ENCODE measurements around the gene TAS2R31. TPM values are rescaled to one million over a fixed set of nuclear protein-coding genes. Genes with fewer than 3 reads are reported as not detected.
A peak's percentile ranks its signal among the peaks of the same experiment; 100 is the strongest.

The TAS2R31 gene
- total and polyA plus RNA-seq, 2 of the 13 experiments (the other 11 are each of a cell fraction or from before 2014, with no cell fraction given), result 0.96 to 6.5 TPM

DNA sequence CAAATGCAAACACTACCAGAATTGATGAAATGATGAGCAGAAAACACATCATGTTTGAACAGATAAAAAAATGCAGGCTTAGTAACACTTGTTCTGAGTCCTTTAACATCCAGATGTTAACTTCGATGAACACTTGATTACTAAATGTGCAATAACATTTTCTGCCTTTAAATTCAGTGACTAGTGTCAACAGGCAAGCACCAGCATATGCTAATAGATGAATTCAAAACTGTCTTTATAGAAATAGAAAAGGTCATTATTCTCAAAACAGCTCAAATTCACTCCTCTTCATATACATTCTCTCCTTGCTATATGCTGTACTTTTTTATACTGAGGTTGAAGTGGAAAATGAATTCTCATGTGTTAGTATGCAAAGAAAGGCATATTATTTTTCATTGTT, 8.7 kb downstream of the TAS2R31 start, which contains the start of gene TAS2R19:
Gene TAS2R19 (minus strand): TSS at position 101 of the 400 bp plus-strand sequence. CDS start 49 bp downstream, at position 52.
- no peaks in the 10 kb centered on the region for H4K20me1 ChIP-seq (ENCODE audit: insufficient read depth, low read length)
- BruUV-seq (replicated peaks), result no TSS peak
- ChIA-PET POLR2A (interaction anchor here (1.3 kb wide), 1 partner anchor 149 kb away, joined by 3 read pairs; the partner anchor contains the start of gene SMIM10L1), CTCF (ENCODE audit: low intra/inter-chr PET ratio, low total read pairs) (no interaction called here)
- ATAC-seq (no peak), DNase-seq (ENCODE audit: low spot score) (no peak), FAIRE-seq (no peak)
- no peak within 1 kb of the TSS for H3K4me2 ChIP-seq (ENCODE audit: low read depth, low read length)
- no peak within 1 kb of the TSS for H3K9ac ChIP-seq (ENCODE audit: insufficient read depth, low read depth, low read length)
- intact Hi-C loops (cut with micrococcal nuclease; ENCODE audit: unreplicated experiment) (no loop called here), in situ Hi-C loops (cut with HindIII; ENCODE audit: extremely low pct_ligation_motif_present, low pct_unique_long_range_greater_than_20kb) (no loop called here)
- TF ChIP-seq GLI4 (CRISPR knock-in tag; IDR thresholded peaks at IDR 0.05; ENCODE audit: borderline replicate concordance), result no peak
- TF ChIP-seq SP5 (CRISPR knock-in tag; IDR thresholded peaks at IDR 0.05; ENCODE audit: borderline replicate concordance, low read depth), result no peak
- peak within 1 kb of the TSS; percentile 29 for H3K27ac ChIP-seq (ENCODE audit: extremely low read length, insufficient read depth, low read length)
- H3K36me3 ChIP-seq (replicated peaks in 1 of 2; ENCODE audit: control insufficient read depth in 1 of 2, insufficient read depth in 2 of 2, low read length in 2 of 2), result peaks cover 0 to 6% of the 10 kb centered on the region in 2 experiments; a peak in 1 of 5 replicates
- 100% methylated on average over 1 of the region's 1 CpG for WGBS (ENCODE audit: low lambda C conversion rate)
- H3K4me3 ChIP-seq (replicated peaks in 1 of 3; ENCODE audit: insufficient read depth in 1 of 3, low read depth in 2 of 3, low read length in 3 of 3), result no peak within 1 kb of the TSS
- peaks cover 34% of the 10 kb centered on the region for H3K4me1 ChIP-seq (ENCODE audit: insufficient read depth, low read length)
- H3K27me3 ChIP-seq (ENCODE audit: control insufficient read depth in 1 of 2, insufficient read depth in 2 of 2, low read length in 2 of 2), result no peaks in the 10 kb centered on the region
- no peak within 1 kb of the TSS for H2AFZ ChIP-seq (ENCODE audit: low read length)
- no peaks in the 10 kb centered on the region for H3K9me3 ChIP-seq (ENCODE audit: low read length)
- no peaks in the 10 kb centered on the region for H3K79me2 ChIP-seq (ENCODE audit: insufficient read depth, low read length)

DNA sequence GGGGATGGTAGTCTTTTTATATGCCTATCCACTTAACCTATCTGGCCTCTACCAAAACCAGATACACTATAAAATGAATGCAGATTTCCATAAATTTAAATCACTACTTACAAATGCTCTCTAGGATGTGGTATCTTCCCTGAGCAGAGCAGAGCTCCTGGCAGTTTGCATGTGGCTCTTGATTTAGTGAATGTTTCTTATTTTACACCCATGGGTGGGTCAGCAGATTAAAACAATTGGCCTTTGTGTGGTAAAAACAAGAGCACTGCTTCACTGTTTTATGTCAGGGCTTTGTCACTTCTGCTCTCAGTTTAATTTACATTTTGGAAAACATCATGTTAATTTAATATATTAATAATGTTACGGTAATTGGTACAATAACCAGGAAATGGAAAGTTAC, 14.3 kb downstream of the TAS2R31 start:
- Histone ChIP-seq H4K20me1 (ENCODE audit: insufficient read depth, low read length) (no peaks in the 10 kb centered on the region), H2AFZ (ENCODE audit: low read length) (no peak overlapping the region), H3K27me3 (ENCODE audit: control insufficient read depth in 1 of 2, insufficient read depth in 2 of 2, low read length in 2 of 2) (no peaks in the 10 kb centered on the region), H3K4me2 (ENCODE audit: low read depth, low read length) (peak overlapping the region; percentile 61; the same call in 1 of the 2 replicates), H3K9me3 (ENCODE audit: low read length) (no peaks in the 10 kb centered on the region), H3K4me1 (ENCODE audit: insufficient read depth, low read length) (peaks cover 49% of the 10 kb centered on the region), H3K79me2 (ENCODE audit: insufficient read depth, low read length) (no peaks in the 10 kb centered on the region), H3K9ac (ENCODE audit: insufficient read depth, low read depth, low read length) (no peak overlapping the region), H3K4me3 (replicated peaks in 1 of 3; ENCODE audit: insufficient read depth in 1 of 3, low read depth in 2 of 3, low read length in 3 of 3) (no peak overlapping the region), H3K36me3 (replicated peaks in 1 of 2; ENCODE audit: control insufficient read depth in 1 of 2, insufficient read depth in 2 of 2, low read length in 2 of 2) (no peaks in the 10 kb centered on the region; a peak in 1 of 5 replicates), H3K27ac (ENCODE audit: extremely low read length, insufficient read depth, low read length) (peak overlapping the region; percentile 68)
- no peak for ATAC-seq
- DNase-seq (ENCODE audit: low spot score), result no peak
- no TSS peak for BruUV-seq (replicated peaks)
- ChIA-PET POLR2A (no interaction called here), CTCF (ENCODE audit: low intra/inter-chr PET ratio, low total read pairs) (no interaction called here)
- intact Hi-C loops (cut with micrococcal nuclease; ENCODE audit: unreplicated experiment) (no loop called here), in situ Hi-C loops (cut with HindIII; ENCODE audit: extremely low pct_ligation_motif_present, low pct_unique_long_range_greater_than_20kb) (loop anchor here (5.0 kb wide), 1 partner anchor 55 kb away; no protein-coding TSS in a partner anchor)
- no peak for TF ChIP-seq ZBTB2 (CRISPR knock-in tag; IDR thresholded peaks at IDR 0.05; ENCODE audit: low read depth)
- TF ChIP-seq, protein P1, sequence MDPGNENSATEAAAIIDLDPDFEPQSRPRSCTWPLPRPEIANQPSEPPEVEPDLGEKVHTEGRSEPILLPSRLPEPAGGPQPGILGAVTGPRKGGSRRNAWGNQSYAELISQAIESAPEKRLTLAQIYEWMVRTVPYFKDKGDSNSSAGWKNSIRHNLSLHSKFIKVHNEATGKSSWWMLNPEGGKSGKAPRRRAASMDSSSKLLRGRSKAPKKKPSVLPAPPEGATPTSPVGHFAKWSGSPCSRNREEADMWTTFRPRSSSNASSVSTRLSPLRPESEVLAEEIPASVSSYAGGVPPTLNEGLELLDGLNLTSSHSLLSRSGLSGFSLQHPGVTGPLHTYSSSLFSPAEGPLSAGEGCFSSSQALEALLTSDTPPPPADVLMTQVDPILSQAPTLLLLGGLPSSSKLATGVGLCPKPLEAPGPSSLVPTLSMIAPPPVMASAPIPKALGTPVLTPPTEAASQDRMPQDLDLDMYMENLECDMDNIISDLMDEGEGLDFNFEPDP (CRISPR knock-in tag; conservative IDR thresholded peaks at IDR 0.05), result no peak
- no peak for TF ChIP-seq ZNF10 (CRISPR knock-in tag; IDR thresholded peaks at IDR 0.05; ENCODE audit: borderline replicate concordance, low read depth)
- TF ChIP-seq SP5 (CRISPR knock-in tag; IDR thresholded peaks at IDR 0.05; ENCODE audit: borderline replicate concordance, low read depth), result no peak
- TF ChIP-seq ZNF496 (CRISPR knock-in tag; IDR thresholded peaks at IDR 0.05; ENCODE audit: insufficient replicate concordance), result no peak
- no peak for TF ChIP-seq TEAD3 (CRISPR knock-in tag; optimal IDR thresholded peaks at IDR 0.05; ENCODE audit: borderline replicate concordance)
- no peak for TF ChIP-seq KLF12 (CRISPR knock-in tag; IDR thresholded peaks at IDR 0.05; ENCODE audit: borderline replicate concordance)
- TF ChIP-seq CREM (IDR thresholded peaks at IDR 0.05), result no peak
- no peak for TF ChIP-seq CREM (CRISPR knock-in tag; IDR thresholded peaks at IDR 0.05)
- no peak for TF ChIP-seq ZNF746 (CRISPR knock-in tag; IDR thresholded peaks at IDR 0.05)
- TF ChIP-seq, protein P2, sequence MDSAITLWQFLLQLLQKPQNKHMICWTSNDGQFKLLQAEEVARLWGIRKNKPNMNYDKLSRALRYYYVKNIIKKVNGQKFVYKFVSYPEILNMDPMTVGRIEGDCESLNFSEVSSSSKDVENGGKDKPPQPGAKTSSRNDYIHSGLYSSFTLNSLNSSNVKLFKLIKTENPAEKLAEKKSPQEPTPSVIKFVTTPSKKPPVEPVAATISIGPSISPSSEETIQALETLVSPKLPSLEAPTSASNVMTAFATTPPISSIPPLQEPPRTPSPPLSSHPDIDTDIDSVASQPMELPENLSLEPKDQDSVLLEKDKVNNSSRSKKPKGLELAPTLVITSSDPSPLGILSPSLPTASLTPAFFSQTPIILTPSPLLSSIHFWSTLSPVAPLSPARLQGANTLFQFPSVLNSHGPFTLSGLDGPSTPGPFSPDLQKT (CRISPR knock-in tag; IDR thresholded peaks at IDR 0.05; ENCODE audit: borderline replicate concordance), result no peak
- no peak for TF ChIP-seq ESRRA (CRISPR knock-in tag; IDR thresholded peaks at IDR 0.05; ENCODE audit: low read depth)
- TF ChIP-seq FOXA3 (CRISPR knock-in tag; IDR thresholded peaks at IDR 0.05), result no peak
- 54% methylated on average over 1 of the region's 1 CpG for WGBS (ENCODE audit: low lambda C conversion rate)
- FAIRE-seq, result no peak
